Chondrocyte (in vitro differentiated cells): ENCODE measurements around the gene PRSS23. TPM values are rescaled to one million over a fixed set of nuclear protein-coding genes. Genes with fewer than 3 reads are reported as not detected.

Experiments used
- DNase-seq: peaks from one replicate; pipeline ENCODE4 v3.0.0; 2021; ENCODE audit warnings: mixed read lengths, low spot score
- H3K27ac Mint-ChIP-seq: one replicate; pipeline ENCODE4 v1.8.0; 2021; ENCODE audit warnings: mild to moderate bottlenecking, moderate library complexity, mixed read lengths; ENCODE audit not compliant: unreplicated experiment
- H3K27me3 Mint-ChIP-seq: 2 replicates; pipeline ENCODE4 v1.8.0; 2021; ENCODE audit warnings: low read depth, mixed read lengths
- H3K36me3 Mint-ChIP-seq: 2 replicates; pipeline ENCODE4 v1.8.0; 2021; ENCODE audit warnings: low read depth, mixed read lengths
- H3K4me1 Mint-ChIP-seq: 2 replicates; pipeline ENCODE4 v1.8.0; 2021; ENCODE audit warnings: low read depth, mild to moderate bottlenecking, mixed read lengths
- H3K4me3 Mint-ChIP-seq: one replicate; pipeline ENCODE4 v1.8.0; 2021; ENCODE audit warnings: mild to moderate bottlenecking, moderate library complexity, mixed read lengths; ENCODE audit not compliant: unreplicated experiment
- H3K9me3 Mint-ChIP-seq: 2 replicates; pipeline ENCODE4 v1.8.0; 2021; ENCODE audit warnings: low read depth, mixed read lengths
- CTCF ChIP-seq: fragments of 200-600 bp; sonication (generic); IDR thresholded peaks from 2 replicates; pipeline ENCODE4 v1.5.0; 2021; ENCODE audit warnings: antibody characterized with exemption, mild to moderate bottlenecking, moderate library complexity
- total RNA-seq: library from RNA; stranded (reverse); gene quantifications from 3 replicates; pipeline ENCODE4 v1.2.1, GENCODE V29; 2021

PRSS23 gene
- total RNA-seq, 1 donor from 2014 or later: 742 TPM

- no peak for DNase-seq
- H3K27ac Mint-ChIP-seq: no peak overlapping the region
- no peak for TF ChIP-seq CTCF
These were observed 26.7 kb upstream of the PRSS23 start for GRCh38 chr11:86773513-86774252.

GRCh38 chr11:86774417-86774816 lies 25.9 kb upstream of the PRSS23 start:
- Mint-ChIP-seq H3K27me3 (no peaks in the 10 kb centered on the region), H3K36me3 (no peaks in the 10 kb centered on the region), H3K9me3 (no peaks in the 10 kb centered on the region), H3K4me1 (peaks cover under 1% of the 10 kb centered on the region), H3K4me3 (no peak overlapping the region), H3K27ac (no peak overlapping the region)
- no peak for DNase-seq
- no peak for TF ChIP-seq CTCF

More at GRCh38 chr11:86773513-86774252, 26.7 kb upstream of the PRSS23 start:
- H3K36me3 Mint-ChIP-seq: no peaks in the 10 kb centered on the region
- peaks cover 3% of the 10 kb centered on the region for H3K4me1 Mint-ChIP-seq
- no peaks in the 10 kb centered on the region for H3K9me3 Mint-ChIP-seq
- H3K27me3 Mint-ChIP-seq: no peaks in the 10 kb centered on the region
- H3K4me3 Mint-ChIP-seq: no peak overlapping the region

- TF ChIP-seq CTCF: no peak
- H3K4me3 Mint-ChIP-seq: no peak overlapping the region
- no peaks in the 10 kb centered on the region for H3K9me3 Mint-ChIP-seq
- H3K27ac Mint-ChIP-seq: no peak overlapping the region
- H3K36me3 Mint-ChIP-seq: no peaks in the 10 kb centered on the region
- H3K27me3 Mint-ChIP-seq: no peaks in the 10 kb centered on the region
- DNase-seq: no peak
- no peaks in the 10 kb centered on the region for H3K4me1 Mint-ChIP-seq
These were observed 25.0 kb upstream of the PRSS23 start for GRCh38 chr11:86775361-86775760.

- TF ChIP-seq CTCF: no peak
- Mint-ChIP-seq H3K4me1 (peaks cover 31% of the 10 kb centered on the region), H3K36me3 (no peaks in the 10 kb centered on the region), H3K27ac (no peak overlapping the region), H3K4me3 (no peak overlapping the region), H3K27me3 (no peaks in the 10 kb centered on the region), H3K9me3 (no peaks in the 10 kb centered on the region)
- no peak for DNase-seq
These were observed 18.8 kb upstream of the PRSS23 start for GRCh38 chr11:86781546-86781945.

GRCh38 chr11:86782742-86783141 lies 17.6 kb upstream of the PRSS23 start:
- no peaks in the 10 kb centered on the region for H3K27me3 Mint-ChIP-seq
- H3K4me3 Mint-ChIP-seq: no peak overlapping the region

More at GRCh38 chr11:86782742-86783141, 17.6 kb upstream of the PRSS23 start:
- no peak for DNase-seq
- no peaks in the 10 kb centered on the region for H3K36me3 Mint-ChIP-seq
- H3K4me1 Mint-ChIP-seq: peaks cover 34% of the 10 kb centered on the region
- no peak overlapping the region for H3K27ac Mint-ChIP-seq
- no peak for TF ChIP-seq CTCF
- no peaks in the 10 kb centered on the region for H3K9me3 Mint-ChIP-seq
